Thoracic aorta (tissue), 2 donors: ENCODE results near the gene ADAMTSL3. TPM values are rescaled to one million over a fixed set of nuclear protein-coding genes. Genes with fewer than 3 reads are reported as not detected.

ENCODE experiments used
- ATAC-seq: fragments of 150-250 bp; one replicate; pipeline ENCODE4 v1.8.0; 2017; ENCODE audit warnings: low read depth; ENCODE audit not compliant: insufficient number of reproducible peaks, low FRiP score
- DNase-seq: peaks from one replicate; pipeline ENCODE4 v3.0.0-alpha.2; 2020; ENCODE audit warnings: low spot score
- H3K27ac ChIP-seq, 2 donors: fragments of 200-600 bp; sonication (generic); 1 replicate in 1 of 2; 2 replicates in 1 of 2; pipeline ENCODE4 v1.5.1; 2016; ENCODE audit warnings: mild to moderate bottlenecking in 2 of 2, moderate library complexity in 2 of 2
- H3K27me3 ChIP-seq: fragments of 200-600 bp; sonication (generic); replicated peaks from 2 replicates; pipeline ENCODE4 v1.6.0; 2016; ENCODE audit warnings: mild to moderate bottlenecking; ENCODE audit not compliant: insufficient read depth
- H3K36me3 ChIP-seq: fragments of 200-600 bp; sonication (generic); one replicate; pipeline ENCODE4 v1.5.1; 2016
- H3K4me1 ChIP-seq, 2 donors: fragments of 200-600 bp; sonication (generic); 1 replicate in 1 of 2; 2 replicates in 1 of 2; pipeline versions ENCODE4 v1.5.1 to v1.6.0; 2016; ENCODE audit warnings: low read depth in 2 of 2, mild to moderate bottlenecking in 1 of 2; ENCODE audit not compliant: control insufficient read depth in 1 of 2
- H3K4me3 ChIP-seq: fragments of 200-600 bp; sonication (generic); 2 replicates; pipeline ENCODE4 v1.5.1; 2016; ENCODE audit warnings: mild to moderate bottlenecking
- H3K9me3 ChIP-seq: fragments of 200-600 bp; sonication (generic); 2 replicates; pipeline ENCODE4 v1.5.1; 2016
- CTCF ChIP-seq: fragments of 200-600 bp; sonication (generic); IDR thresholded peaks from one replicate; pipeline ENCODE4 v1.5.1; 2019; ENCODE audit warnings: antibody characterized with exemption
- total RNA-seq, 2 donors: library from RNA; depleted of rRNA; stranded (reverse); fragments of >200 nt; gene quantifications; one replicate each; pipeline versions ENCODE4 v1.1.0 to v1.2.3, GENCODE V29; 2016

The ADAMTSL3 gene
- total RNA-seq, 2 donors from 2014 or later: 41.4 to 45.4 TPM

- Histone ChIP-seq H3K27ac (no peak overlapping the region), H3K4me3 (no peak overlapping the region), H3K9me3 (no peaks in the 10 kb centered on the region), H3K27me3 (no peaks in the 10 kb centered on the region), H3K36me3 (peaks cover 11% of the 10 kb centered on the region), H3K4me1 (no peaks in the 10 kb centered on the region)
- no peak for TF ChIP-seq CTCF
- ATAC-seq (no peak), DNase-seq (no peak)
Measured at GRCh38 chr15:83914906-83915305, 261.0 kb downstream of the ADAMTSL3 start.

GRCh38 chr15:83917432-83917831 is 263.5 kb downstream of the ADAMTSL3 start:
- Histone ChIP-seq H3K4me3 (no peak overlapping the region), H3K4me1 (no peaks in the 10 kb centered on the region), H3K9me3 (no peaks in the 10 kb centered on the region), H3K36me3 (peaks cover 11% of the 10 kb centered on the region), H3K27ac (no peak overlapping the region), H3K27me3 (no peaks in the 10 kb centered on the region)
- ATAC-seq: no peak
- no peak for DNase-seq
- no peak for TF ChIP-seq CTCF

GRCh38 chr15:83918011-83918410 is 264.1 kb downstream of the ADAMTSL3 start:
- Histone ChIP-seq H3K27ac (no peak overlapping the region), H3K36me3 (peaks cover 8% of the 10 kb centered on the region), H3K9me3 (no peaks in the 10 kb centered on the region), H3K4me1 (no peaks in the 10 kb centered on the region), H3K27me3 (no peaks in the 10 kb centered on the region), H3K4me3 (no peak overlapping the region)
- no peak for TF ChIP-seq CTCF
- no peak for ATAC-seq
- DNase-seq: no peak

GRCh38 chr15:83919319-83919830 is 265.5 kb downstream of the ADAMTSL3 start:
- no peaks in the 10 kb centered on the region for H3K27me3 ChIP-seq
- DNase-seq: no peak
- H3K27ac ChIP-seq: no peak overlapping the region
- no peaks in the 10 kb centered on the region for H3K9me3 ChIP-seq
- no peaks in the 10 kb centered on the region for H3K4me1 ChIP-seq
- no peak overlapping the region for H3K4me3 ChIP-seq
- TF ChIP-seq CTCF: no peak
- no peak for ATAC-seq
- H3K36me3 ChIP-seq: peaks cover 4% of the 10 kb centered on the region

- no peak overlapping the region for H3K4me3 ChIP-seq
- ATAC-seq: no peak
Measured at GRCh38 chr15:83919978-83920510, 266.1 kb downstream of the ADAMTSL3 start.

More at GRCh38 chr15:83919978-83920510, 266.1 kb downstream of the ADAMTSL3 start:
- Histone ChIP-seq H3K27ac (no peak overlapping the region), H3K36me3 (peaks cover 8% of the 10 kb centered on the region), H3K27me3 (no peaks in the 10 kb centered on the region), H3K9me3 (no peaks in the 10 kb centered on the region), H3K4me1 (no peaks in the 10 kb centered on the region)
- no peak for TF ChIP-seq CTCF
- DNase-seq: no peak
